Trophoblast cell (in vitro differentiated cells and primary cell): ENCODE data around the gene IMMP2L.

Experiments
- DNase-seq, 2 donors: peaks; one replicate each; pipeline ENCODE4 v3.0.0-alpha.2; 2016
- H2AFZ ChIP-seq: 2 replicates; pipeline ENCODE4 v1.6.1; 2013; ENCODE audit warnings: low read length, moderate library complexity, mild to moderate bottlenecking; ENCODE audit not compliant: insufficient read depth, poor library complexity
- H2AK5ac ChIP-seq: 2 replicates; pipeline ENCODE4 v1.6.1; 2013; ENCODE audit warnings: mild to moderate bottlenecking, low read length
- H2BK120ac ChIP-seq: 2 replicates; pipeline ENCODE4 v1.6.1; 2013; ENCODE audit warnings: low read length, mild to moderate bottlenecking, moderate library complexity; ENCODE audit not compliant: insufficient read depth, poor library complexity
- H2BK12ac ChIP-seq: 2 replicates; pipeline ENCODE4 v1.6.1; 2013; ENCODE audit warnings: mild to moderate bottlenecking, low read length, moderate library complexity
- H2BK5ac ChIP-seq: 2 replicates; pipeline ENCODE4 v1.6.1; 2013; ENCODE audit warnings: low read length, low read depth, moderate library complexity, mild to moderate bottlenecking; ENCODE audit not compliant: poor library complexity
- H3K14ac ChIP-seq: 2 replicates; pipeline ENCODE4 v1.6.1; 2013; ENCODE audit warnings: mild to moderate bottlenecking, low read length
- H3K18ac ChIP-seq: 2 replicates; pipeline ENCODE4 v1.6.1; 2013; ENCODE audit warnings: mild to moderate bottlenecking, low read length
- H3K23ac ChIP-seq: 2 replicates; pipeline ENCODE4 v1.6.1; 2013; ENCODE audit warnings: low read length
- H3K27ac ChIP-seq: 2 replicates; pipeline ENCODE4 v1.5.1; 2013; ENCODE audit warnings: low read depth, mild to moderate bottlenecking, inconsistent platforms, low read length, moderate library complexity
- H3K27me3 ChIP-seq: 2 replicates; pipeline ENCODE4 v1.6.1; 2013; ENCODE audit warnings: inconsistent platforms, mild to moderate bottlenecking, low read length, moderate library complexity; ENCODE audit not compliant: insufficient read depth
- H3K36me3 ChIP-seq, 2 experiments: 1 replicate in 1 of 2; 2 replicates in 1 of 2; pipeline ENCODE4 v1.6.1; 2013; ENCODE audit warnings: low read length in 2 of 2, mild to moderate bottlenecking in 2 of 2, moderate library complexity in 1 of 2; ENCODE audit not compliant: insufficient read depth in 2 of 2, control insufficient read depth in 1 of 2
- H3K4ac ChIP-seq: 2 replicates; pipeline ENCODE4 v1.6.1; 2013; ENCODE audit warnings: low read depth, mild to moderate bottlenecking, low read length, moderate library complexity
- H3K4me1 ChIP-seq, 2 experiments: 1 replicate in 1 of 2; 2 replicates in 1 of 2; pipeline ENCODE4 v1.6.1; 2013; ENCODE audit warnings: low read length in 2 of 2, mild to moderate bottlenecking in 2 of 2, moderate library complexity in 1 of 2; ENCODE audit not compliant: insufficient read depth in 2 of 2, control insufficient read depth in 1 of 2
- H3K4me2 ChIP-seq: 2 replicates; pipeline ENCODE4 v1.6.1; 2013; ENCODE audit warnings: inconsistent platforms, mild to moderate bottlenecking, low read length, moderate library complexity
- H3K4me3 ChIP-seq: 2 replicates; pipeline ENCODE4 v1.5.1; 2013; ENCODE audit warnings: mild to moderate bottlenecking, low read depth, low read length, inconsistent platforms
- H3K79me1 ChIP-seq: one replicate; pipeline ENCODE4 v1.6.1; 2013; ENCODE audit warnings: low read length
- H3K79me2 ChIP-seq: 2 replicates; pipeline ENCODE4 v1.6.1; 2013; ENCODE audit warnings: low read length, mild to moderate bottlenecking; ENCODE audit not compliant: control insufficient read depth, insufficient read depth, poor library complexity
- H3K9ac ChIP-seq: 2 replicates; pipeline ENCODE4 v1.6.1; 2013; ENCODE audit warnings: mild to moderate bottlenecking, low read length
- H3K9me3 ChIP-seq: 2 replicates; pipeline ENCODE4 v1.6.1; 2013; ENCODE audit warnings: low read depth, mild to moderate bottlenecking, control low read depth, inconsistent platforms, low read length; ENCODE audit not compliant: insufficient read depth
- H4K12ac ChIP-seq: 2 replicates; pipeline ENCODE4 v1.6.1; 2013; ENCODE audit warnings: low read depth, mild to moderate bottlenecking, low read length, moderate library complexity
- H4K8ac ChIP-seq: 2 replicates; pipeline ENCODE4 v1.6.1; 2013; ENCODE audit warnings: low read depth, mild to moderate bottlenecking, low read length, moderate library complexity
- H4K91ac ChIP-seq: one replicate; pipeline ENCODE4 v1.6.1; 2013; ENCODE audit warnings: low read depth, mild to moderate bottlenecking, low read length, moderate library complexity
- WGBS: extraction: QIAGEN DNeasy Blood & Tissue Kit; methylation state at CpG from one replicate; pipeline ENCODE4 v1.1.7; 2013; ENCODE audit warnings: missing lambda C conversion rate; ENCODE audit not compliant: insufficient read length, insufficient coverage; ENCODE audit errors: extremely low coverage; 5-methylcytosine and 5-hydroxymethylcytosine counted together

IMMP2L gene

GRCh38 chr7:111475419-111475748 lies 86.9 kb downstream of the IMMP2L start:
- H3K27me3 ChIP-seq, result no peaks in the 10 kb centered on the region
- no peak overlapping the region for H2BK12ac ChIP-seq
- H4K8ac ChIP-seq, result no peak overlapping the region
- no peak overlapping the region for H3K4ac ChIP-seq
- no peak overlapping the region for H2AK5ac ChIP-seq
- no peak overlapping the region for H3K14ac ChIP-seq
- no peak overlapping the region for H4K91ac ChIP-seq
- H3K18ac ChIP-seq, result no peak overlapping the region
- H3K9me3 ChIP-seq, result no peaks in the 10 kb centered on the region
- H3K4me1 ChIP-seq, result no peaks in the 10 kb centered on the region
- no peak overlapping the region for H2BK5ac ChIP-seq
- no CpG with 5 or more reads among the region's 1 CpG for WGBS
- no peaks in the 10 kb centered on the region for H3K79me2 ChIP-seq
- H3K4me2 ChIP-seq, result no peak overlapping the region
- no peak overlapping the region for H2AFZ ChIP-seq
- no peak overlapping the region for H3K23ac ChIP-seq
- H3K27ac ChIP-seq, result no peak overlapping the region
- H3K79me1 ChIP-seq, result no peaks in the 10 kb centered on the region
- no peak for DNase-seq
- H2BK120ac ChIP-seq, result no peak overlapping the region
- no peak overlapping the region for H3K9ac ChIP-seq
- H3K36me3 ChIP-seq, result no peaks in the 10 kb centered on the region
- H3K4me3 ChIP-seq, result no peak overlapping the region
- H4K12ac ChIP-seq, result no peak overlapping the region

GRCh38 chr7:111474723-111475418 lies 87.4 kb downstream of the IMMP2L start:
- WGBS, result no CpG with 5 or more reads among the region's 4 CpGs
- Histone ChIP-seq H3K36me3 (no peaks in the 10 kb centered on the region), H3K9ac (no peak overlapping the region), H3K4me3 (no peak overlapping the region), H3K27me3 (no peaks in the 10 kb centered on the region), H2BK120ac (no peak overlapping the region), H2BK12ac (no peak overlapping the region), H3K79me2 (no peaks in the 10 kb centered on the region), H2AFZ (no peak overlapping the region), H3K4ac (no peak overlapping the region), H2BK5ac (no peak overlapping the region), H3K23ac (no peak overlapping the region), H2AK5ac (no peak overlapping the region), H4K8ac (no peak overlapping the region), H3K18ac (no peak overlapping the region), H4K12ac (no peak overlapping the region), H3K9me3 (no peaks in the 10 kb centered on the region), H3K79me1 (no peaks in the 10 kb centered on the region), H3K14ac (no peak overlapping the region), H4K91ac (no peak overlapping the region), H3K27ac (no peak overlapping the region), H3K4me2 (no peak overlapping the region), H3K4me1 (no peaks in the 10 kb centered on the region)
- DNase-seq, result no peak

- Histone ChIP-seq H4K8ac (no peak overlapping the region), H3K14ac (no peak overlapping the region), H3K4ac (no peak overlapping the region), H3K4me1 (no peaks in the 10 kb centered on the region), H4K91ac (no peak overlapping the region), H3K18ac (no peak overlapping the region), H2BK120ac (no peak overlapping the region), H3K4me3 (no peak overlapping the region), H3K79me1 (no peaks in the 10 kb centered on the region), H3K4me2 (no peak overlapping the region), H3K36me3 (no peaks in the 10 kb centered on the region), H3K23ac (no peak overlapping the region), H4K12ac (no peak overlapping the region), H2BK5ac (no peak overlapping the region), H2BK12ac (no peak overlapping the region), H3K27ac (no peak overlapping the region), H3K9me3 (no peaks in the 10 kb centered on the region), H3K27me3 (no peaks in the 10 kb centered on the region), H3K9ac (no peak overlapping the region), H2AFZ (no peak overlapping the region), H2AK5ac (no peak overlapping the region), H3K79me2 (no peaks in the 10 kb centered on the region)
- no CpG with 5 or more reads among the region's 2 CpGs for WGBS
- no peak for DNase-seq
Observed at GRCh38 chr7:111473449-111474198, 88.7 kb downstream of the IMMP2L start.

GRCh38 chr7:111470998-111471397 lies 91.3 kb downstream of the IMMP2L start:
- Histone ChIP-seq H4K12ac (no peak overlapping the region), H3K14ac (no peak overlapping the region), H3K9ac (no peak overlapping the region), H3K27ac (no peak overlapping the region), H3K18ac (no peak overlapping the region), H3K23ac (no peak overlapping the region), H3K4ac (no peak overlapping the region), H3K79me2 (no peaks in the 10 kb centered on the region), H3K27me3 (no peaks in the 10 kb centered on the region), H4K8ac (no peak overlapping the region), H2BK5ac (no peak overlapping the region), H2BK12ac (no peak overlapping the region), H3K79me1 (no peaks in the 10 kb centered on the region), H2AFZ (no peak overlapping the region), H2BK120ac (no peak overlapping the region), H2AK5ac (no peak overlapping the region), H3K4me3 (no peak overlapping the region), H3K4me2 (no peak overlapping the region), H4K91ac (no peak overlapping the region), H3K4me1 (no peaks in the 10 kb centered on the region), H3K9me3 (no peaks in the 10 kb centered on the region), H3K36me3 (peaks cover 0 to 2% of the 10 kb centered on the region in 2 experiments)
- DNase-seq, result no peak
- no CpG with 5 or more reads among the region's 2 CpGs for WGBS
